ENCODE data around the gene LRRC8B.
A peak's percentile ranks its signal among the peaks of the same experiment; 100 is the strongest.

Gene LRRC8B

GRCh38 chr1:89552471-89553081 lies 27.9 kb downstream of the LRRC8B start:
- TF ChIP-seq CTCF (conservative IDR thresholded peaks at IDR 0.05; ENCODE audit: low read depth), result no peak
- ChIA-PET POLR2A (ENCODE audit: low non-redundant PET) (interaction anchor here (0.7 kb wide), 1 partner anchor 22 kb away, joined by 3 read pairs; no protein-coding TSS in a partner anchor), CTCF (interaction anchor here (0.6 to 0.7 kb wide), 3 partner anchors 19 to 481 kb away, joined by 3 to 4 read pairs (median 3); partner anchors contain the start of gene LRRC8B)
- peak; percentile 16 for DNase-seq (ENCODE audit: low spot score)
- no peak overlapping the region for H3K27ac ChIP-seq

GRCh38 chr1:89553157-89553556 lies 28.5 kb downstream of the LRRC8B start:
- ChIA-PET POLR2A (ENCODE audit: low non-redundant PET) (interaction anchor here (0.7 kb wide), 1 partner anchor 21 kb away, joined by 3 read pairs; no protein-coding TSS in a partner anchor), CTCF (no interaction called here)
- no peak for DNase-seq (ENCODE audit: low spot score)
- TF ChIP-seq CTCF (conservative IDR thresholded peaks at IDR 0.05; ENCODE audit: low read depth), result no peak
- H3K27ac ChIP-seq, result no peak overlapping the region

GRCh38 chr1:89555550-89555949 lies 30.9 kb downstream of the LRRC8B start:
- CTCF ChIA-PET, result interaction anchor here (1.1 kb wide), 1 partner anchor 11 kb away, joined by 3 read pairs; no protein-coding TSS in a partner anchor
- H3K27ac ChIP-seq, result no peak overlapping the region
- no peak for DNase-seq (ENCODE audit: low spot score)
- POLR2A ChIA-PET (ENCODE audit: low non-redundant PET), result no interaction called here
- no peak for TF ChIP-seq CTCF (conservative IDR thresholded peaks at IDR 0.05; ENCODE audit: low read depth)

GRCh38 chr1:89556726-89557444 lies 32.3 kb downstream of the LRRC8B start:
- POLR2A ChIA-PET (ENCODE audit: low non-redundant PET), result no interaction called here
- H3K27ac ChIP-seq, result no peak overlapping the region
- DNase-seq (ENCODE audit: low spot score), result no peak
- CTCF ChIA-PET, result interaction anchor here (0.7 kb wide), 1 partner anchor 1876 kb away, joined by 4 read pairs; no protein-coding TSS in a partner anchor
- no peak for TF ChIP-seq CTCF (conservative IDR thresholded peaks at IDR 0.05; ENCODE audit: low read depth)

- ChIA-PET POLR2A (ENCODE audit: low non-redundant PET) (no interaction called here), CTCF (interaction anchor here (0.7 to 0.9 kb wide), 2 partner anchors 49 to 1876 kb away, joined by 4 read pairs; no protein-coding TSS in a partner anchor)
- no peak overlapping the region for H3K27ac ChIP-seq
- no peak for DNase-seq (ENCODE audit: low spot score)
- TF ChIP-seq CTCF (conservative IDR thresholded peaks at IDR 0.05; ENCODE audit: low read depth), result no peak
Observed at GRCh38 chr1:89557445-89557825, 32.8 kb downstream of the LRRC8B start.

- DNase-seq (ENCODE audit: low spot score), result no peak
- CTCF ChIA-PET, result interaction anchor here (0.9 kb wide), 1 partner anchor 50 kb away, joined by 4 read pairs; no protein-coding TSS in a partner anchor
- TF ChIP-seq CTCF (conservative IDR thresholded peaks at IDR 0.05; ENCODE audit: low read depth), result no peak
- POLR2A ChIA-PET (ENCODE audit: low non-redundant PET), result no interaction called here
- H3K27ac ChIP-seq, result no peak overlapping the region
Observed at GRCh38 chr1:89557956-89558355, 33.3 kb downstream of the LRRC8B start.

Measured in RWPE1 (cell line).